ENCODE data around the gene WHRN.

GRCh38 chr9:114448706-114449105 lies 56.6 kb downstream of the WHRN start:
- TF ChIP-seq SUZ12 (IDR thresholded peaks at IDR 0.05; ENCODE audit: extremely low read depth, insufficient read depth, insufficient read length) (no peak), YY1 (IDR thresholded peaks at IDR 0.05; ENCODE audit: insufficient read depth, insufficient read length) (no peak), ZNF274 (IDR thresholded peaks at IDR 0.05; ENCODE audit: low read depth, low read length) (no peak)

Measured in NT2/D1 (cell line).